GM18519 (cell line): ENCODE measurements around the gene NKAPL.
"Not testable (repeated sequence)": the region's sequence is repeated elsewhere in the genome, so short reads cannot be mapped to it uniquely, and the experiment has no call there.

Source experiments
- ATAC-seq: cut with Tn5 transposase; IDR thresholded peaks from one replicate; pipeline ENCODE4 v1.9.1; 2021; ENCODE audit warnings: mild to moderate bottlenecking, moderate library complexity; ENCODE audit not compliant: unreplicated experiment, low FRiP score

Gene NKAPL

GRCh38 chr6:28291573-28291972, 32.5 kb downstream of the NKAPL start:
- ATAC-seq = no peak

DNA sequence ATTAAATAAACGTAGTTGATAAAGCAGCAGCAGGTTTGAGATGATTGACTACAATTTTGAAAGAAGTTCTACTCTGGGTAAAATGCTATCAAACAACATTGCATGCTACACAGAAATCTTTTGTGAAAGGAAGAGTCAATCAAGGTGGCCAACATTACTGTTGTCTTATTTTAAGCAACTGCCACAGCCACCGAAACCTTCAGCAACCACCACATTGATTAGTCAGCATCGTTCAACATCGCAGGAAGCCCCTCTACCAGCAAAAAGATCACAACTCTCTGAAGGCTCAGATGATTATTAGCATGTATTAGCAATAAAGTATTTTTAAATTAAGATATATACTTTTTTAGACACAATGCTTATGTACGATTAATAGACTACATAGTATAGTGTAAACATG, 36.2 kb downstream of the NKAPL start:
- no peak for ATAC-seq

DNA sequence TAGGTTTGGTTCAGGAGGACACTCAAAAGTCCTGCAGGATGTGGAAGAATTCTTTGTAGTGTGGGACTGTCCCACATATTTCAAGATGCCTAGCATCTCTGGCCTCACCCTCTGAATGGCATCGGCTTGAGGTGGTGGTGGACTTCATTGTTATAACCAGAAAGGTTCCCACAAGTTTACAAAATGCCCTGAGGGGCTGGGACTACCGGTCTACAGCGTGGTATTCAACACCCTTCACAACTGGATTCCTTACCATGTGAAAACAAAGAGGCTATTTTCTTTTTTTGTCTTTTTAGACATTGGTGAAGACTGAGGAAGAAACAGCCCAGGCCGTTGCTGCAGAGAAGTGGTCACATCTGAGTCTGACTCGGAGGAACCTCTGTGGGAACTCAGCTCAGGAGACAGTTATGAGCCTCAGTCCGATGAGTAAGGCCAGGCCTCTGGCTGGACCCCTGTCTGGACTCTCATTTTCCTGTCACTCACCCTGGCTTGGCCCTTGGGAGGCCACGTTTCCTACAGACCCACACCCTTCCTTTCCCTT, 37.5 kb downstream of the NKAPL start:
- no peak for ATAC-seq

- ATAC-seq = no peak
These were observed 44.5 kb downstream of the NKAPL start for GRCh38 chr6:28303570-28303969.

- not testable (repeated sequence) for ATAC-seq
These were observed 47.3 kb downstream of the NKAPL start for GRCh38 chr6:28306363-28306762.
